DOHH2 (cell line): Measurements from ENCODE around the gene RND3.

Source experiments
- H3F3A ChIP-seq: fragments of 200-600 bp; sonication (generic), shearing (Covaris generic); 2 replicates; pipeline ENCODE4 v1.6.0; 2016; ENCODE audit warnings: antibody characterized with exemption, mild to moderate bottlenecking; ENCODE audit not compliant: control insufficient read depth, insufficient read depth
- H3K27ac ChIP-seq: fragments of 200-600 bp; sonication (generic); 2 replicates; pipeline ENCODE4 v1.5.1; 2014; ENCODE audit warnings: low read depth, mild to moderate bottlenecking, low read length, moderate library complexity
- H3K27me3 ChIP-seq: fragments of 200-600 bp; sonication (generic); 2 replicates; pipeline ENCODE4 v1.6.1; 2014; ENCODE audit warnings: mild to moderate bottlenecking, low read length, mixed read lengths; ENCODE audit not compliant: control insufficient read depth
- H3K36me3 ChIP-seq: fragments of 200-600 bp; sonication (generic); 2 replicates; pipeline ENCODE4 v1.6.1; 2014; ENCODE audit warnings: mild to moderate bottlenecking, low read length, moderate library complexity, mixed read lengths; ENCODE audit not compliant: control insufficient read depth
- H3K4me1 ChIP-seq: fragments of 200-600 bp; sonication (generic); 2 replicates; pipeline ENCODE4 v1.6.1; 2014; ENCODE audit warnings: mild to moderate bottlenecking, low read length, mixed read lengths; ENCODE audit not compliant: control insufficient read depth
- H3K4me2 ChIP-seq: fragments of 200-600 bp; sonication (generic); 2 replicates; pipeline ENCODE4 v1.6.0; 2014; ENCODE audit warnings: mild to moderate bottlenecking, low read length, moderate library complexity
- H3K4me3 ChIP-seq: fragments of 200-600 bp; sonication (generic); 2 replicates; pipeline ENCODE4 v1.5.1; 2014; ENCODE audit warnings: mild to moderate bottlenecking, low read length, mixed read lengths
- H3K79me2 ChIP-seq: fragments of 200-600 bp; sonication (generic); 2 replicates; pipeline ENCODE4 v1.6.1; 2014; ENCODE audit warnings: mild to moderate bottlenecking, low read length, mixed read lengths; ENCODE audit not compliant: control insufficient read depth
- H3K9me2 ChIP-seq: fragments of 200-600 bp; sonication (generic); replicated peaks from 2 replicates; pipeline ENCODE4 v1.6.1; 2014; ENCODE audit warnings: mild to moderate bottlenecking, low read length, mixed read lengths; ENCODE audit not compliant: control insufficient read depth
- H3K9me3 ChIP-seq: fragments of 200-600 bp; sonication (generic); 2 replicates; pipeline ENCODE4 v1.6.1; 2014; ENCODE audit warnings: antibody characterized with exemption, low read length, mixed read lengths; ENCODE audit not compliant: control insufficient read depth, insufficient read depth
- H4K20me1 ChIP-seq: fragments of 200-600 bp; sonication (generic); 2 replicates; pipeline ENCODE4 v1.6.0; 2014; ENCODE audit warnings: low read depth, mild to moderate bottlenecking, antibody characterized with exemption, low read length, moderate library complexity; ENCODE audit not compliant: control insufficient read depth, insufficient read depth
- EZH2phosphoT487 ChIP-seq: fragments of 200-600 bp; sonication (generic); IDR thresholded peaks from 2 replicates; pipeline ENCODE4 v1.6.1; 2017; ENCODE audit warnings: borderline replicate concordance, mild to moderate bottlenecking, antibody characterized with exemption, low read length, moderate library complexity, mixed read lengths
- TF ChIP-seq, protein P1 (sequence below): fragments of 200-600 bp; sonication (generic); IDR thresholded peaks from one replicate; pipeline ENCODE4 v1.5.1; 2014; ENCODE audit warnings: antibody characterized with exemption, mild to moderate bottlenecking, low read depth, low read length; ENCODE audit not compliant: poor library complexity, severe bottlenecking

RND3 gene

DNA sequence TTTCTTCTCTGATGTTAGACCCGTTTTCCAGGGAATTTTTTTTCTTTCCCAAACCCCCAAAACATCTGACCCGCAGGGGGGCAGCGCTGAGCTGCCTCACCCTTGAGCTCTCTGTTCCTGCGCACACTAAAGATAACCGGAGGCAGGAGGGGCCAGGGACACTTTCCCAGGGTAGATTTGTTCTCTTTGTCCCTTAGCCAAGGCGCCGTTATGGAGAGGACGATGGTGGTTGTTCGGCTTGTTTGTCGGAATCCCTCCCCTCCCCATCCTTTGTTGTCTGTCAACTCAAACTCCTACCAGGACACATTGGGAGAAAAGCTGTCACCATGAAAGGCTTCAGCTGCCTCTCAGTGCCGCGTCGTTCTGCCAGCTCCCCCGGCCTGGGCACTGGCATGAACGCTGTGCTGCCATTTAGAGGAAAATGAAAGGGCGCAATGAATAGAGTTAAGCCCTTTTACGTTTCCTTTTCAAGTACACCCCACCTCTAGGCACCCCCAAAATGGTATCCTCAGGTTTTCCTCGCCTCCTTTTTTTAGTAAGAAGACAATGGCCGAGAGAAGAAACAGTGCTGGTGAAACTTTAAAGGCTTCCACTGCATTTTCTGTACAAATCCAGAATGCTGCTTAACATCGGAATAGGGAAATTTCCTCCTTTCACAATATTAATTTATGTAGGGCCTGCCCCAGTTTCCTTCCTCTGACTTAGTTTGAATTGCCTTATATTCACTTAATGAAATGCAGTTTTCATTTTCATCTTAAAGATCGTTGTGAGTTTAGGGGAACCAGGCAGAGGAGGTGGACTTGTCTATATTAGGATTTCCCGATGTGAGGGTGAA is 62.1 kb downstream of the RND3 start:
- Histone ChIP-seq H3F3A (no peaks in the 10 kb centered on the region), H3K79me2 (no peaks in the 10 kb centered on the region), H3K27ac (no peak overlapping the region), H3K4me3 (no peak overlapping the region), H3K9me3 (no peaks in the 10 kb centered on the region), H3K36me3 (no peaks in the 10 kb centered on the region), H4K20me1 (no peaks in the 10 kb centered on the region), H3K9me2 (no peaks in the 10 kb centered on the region), H3K4me1 (no peaks in the 10 kb centered on the region), H3K4me2 (no peak overlapping the region), H3K27me3 (no peaks in the 10 kb centered on the region)
- TF ChIP-seq EZH2phosphoT487 = no peak
- TF ChIP-seq, protein P1, sequence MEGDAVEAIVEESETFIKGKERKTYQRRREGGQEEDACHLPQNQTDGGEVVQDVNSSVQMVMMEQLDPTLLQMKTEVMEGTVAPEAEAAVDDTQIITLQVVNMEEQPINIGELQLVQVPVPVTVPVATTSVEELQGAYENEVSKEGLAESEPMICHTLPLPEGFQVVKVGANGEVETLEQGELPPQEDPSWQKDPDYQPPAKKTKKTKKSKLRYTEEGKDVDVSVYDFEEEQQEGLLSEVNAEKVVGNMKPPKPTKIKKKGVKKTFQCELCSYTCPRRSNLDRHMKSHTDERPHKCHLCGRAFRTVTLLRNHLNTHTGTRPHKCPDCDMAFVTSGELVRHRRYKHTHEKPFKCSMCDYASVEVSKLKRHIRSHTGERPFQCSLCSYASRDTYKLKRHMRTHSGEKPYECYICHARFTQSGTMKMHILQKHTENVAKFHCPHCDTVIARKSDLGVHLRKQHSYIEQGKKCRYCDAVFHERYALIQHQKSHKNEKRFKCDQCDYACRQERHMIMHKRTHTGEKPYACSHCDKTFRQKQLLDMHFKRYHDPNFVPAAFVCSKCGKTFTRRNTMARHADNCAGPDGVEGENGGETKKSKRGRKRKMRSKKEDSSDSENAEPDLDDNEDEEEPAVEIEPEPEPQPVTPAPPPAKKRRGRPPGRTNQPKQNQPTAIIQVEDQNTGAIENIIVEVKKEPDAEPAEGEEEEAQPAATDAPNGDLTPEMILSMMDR = no peak

DNA sequence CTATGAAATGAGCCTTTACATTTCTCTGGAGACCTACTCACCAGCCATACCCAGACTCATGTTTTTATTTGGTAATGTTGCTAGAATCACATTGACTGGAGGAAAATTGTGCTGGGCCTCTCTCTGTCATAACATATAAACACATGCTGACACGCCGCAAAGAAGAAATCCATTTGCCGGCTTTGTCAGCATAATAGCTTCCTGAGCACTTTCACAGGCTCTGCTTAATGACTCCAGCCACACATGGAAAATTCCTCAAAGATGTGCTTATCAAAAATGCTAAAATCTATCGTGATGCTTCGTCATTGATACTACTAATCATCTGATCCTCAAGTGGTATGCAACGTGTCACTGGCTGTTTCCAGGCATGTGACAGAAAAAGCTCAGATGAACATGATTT is 63.1 kb downstream of the RND3 start:
- Histone ChIP-seq H3K4me3 (no peak overlapping the region), H4K20me1 (no peaks in the 10 kb centered on the region), H3K4me1 (no peaks in the 10 kb centered on the region), H3K9me2 (no peaks in the 10 kb centered on the region), H3K36me3 (no peaks in the 10 kb centered on the region), H3K27me3 (no peaks in the 10 kb centered on the region), H3K79me2 (no peaks in the 10 kb centered on the region), H3K9me3 (no peaks in the 10 kb centered on the region), H3F3A (no peaks in the 10 kb centered on the region), H3K27ac (no peak overlapping the region), H3K4me2 (no peak overlapping the region)
- TF ChIP-seq, protein P1 = no peak
- no peak for TF ChIP-seq EZH2phosphoT487

DNA sequence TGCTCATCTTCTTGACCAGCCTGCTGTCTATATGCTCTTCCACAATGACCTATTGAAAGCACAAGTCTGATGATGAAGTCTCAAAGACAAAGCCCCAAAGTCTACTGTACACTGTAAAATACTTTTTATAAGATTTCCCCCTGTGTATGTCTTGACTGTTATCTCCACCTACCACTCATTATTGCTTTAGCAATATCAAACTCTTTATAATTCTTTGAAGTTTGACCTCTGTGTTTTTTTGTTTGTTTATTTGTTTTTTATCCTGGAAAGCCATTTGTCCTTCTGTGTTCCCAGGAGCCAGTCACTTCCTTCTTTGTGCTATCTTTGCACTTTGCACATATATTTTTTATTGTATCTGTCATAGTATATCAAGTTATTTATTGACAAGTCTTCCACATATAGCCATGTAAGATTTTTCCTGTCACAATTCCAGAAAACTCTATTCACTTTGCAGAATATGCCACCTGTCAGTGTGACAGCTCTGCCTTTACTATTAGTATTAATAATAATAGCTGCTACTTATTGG is 66.3 kb downstream of the RND3 start:
- H3K4me3 ChIP-seq = no peak overlapping the region
- no peak overlapping the region for H3K4me2 ChIP-seq
- H3F3A ChIP-seq = no peaks in the 10 kb centered on the region
- H3K9me2 ChIP-seq = no peaks in the 10 kb centered on the region
- no peaks in the 10 kb centered on the region for H3K9me3 ChIP-seq
- no peaks in the 10 kb centered on the region for H3K4me1 ChIP-seq
- H3K79me2 ChIP-seq = no peaks in the 10 kb centered on the region
- no peaks in the 10 kb centered on the region for H3K36me3 ChIP-seq
- no peaks in the 10 kb centered on the region for H3K27me3 ChIP-seq
- no peaks in the 10 kb centered on the region for H4K20me1 ChIP-seq
- TF ChIP-seq, protein P1 = no peak
- no peak for TF ChIP-seq EZH2phosphoT487
- H3K27ac ChIP-seq = no peak overlapping the region
